ENCODE data around the gene TOM1L2.

Gene TOM1L2

DNA sequence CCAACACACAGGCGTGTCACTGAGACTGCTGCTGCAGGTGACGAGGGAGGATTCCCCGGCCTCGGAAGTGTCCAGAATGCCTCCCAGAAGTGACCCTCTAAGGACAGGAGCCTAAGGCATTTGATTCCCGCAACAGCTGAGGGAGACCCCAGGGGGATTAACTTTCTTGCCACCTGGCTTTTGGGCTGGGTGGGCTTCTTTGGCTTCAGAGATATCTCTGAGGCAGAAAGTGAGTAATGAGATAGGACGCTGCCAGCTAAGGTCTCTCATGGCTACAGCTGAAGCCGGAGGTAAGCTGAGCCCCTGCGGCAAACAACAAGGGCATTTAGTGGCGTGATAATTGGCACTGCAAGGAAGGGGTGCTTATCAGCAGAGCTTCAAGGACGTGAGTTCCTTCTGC, 17.4 kb upstream of the TOM1L2 start:
- Mint-ChIP-seq H3K4me1 (no peaks in the 10 kb centered on the region), H3K9me3 (no peaks in the 10 kb centered on the region), H3K36me3 (ENCODE audit: insufficient read depth) (no peaks in the 10 kb centered on the region), H3K27ac (ENCODE audit: low read depth) (no peak overlapping the region), H3K4me3 (no peak overlapping the region), H3K27me3 (no peaks in the 10 kb centered on the region)
- DNase-seq (ENCODE audit: low spot score in 2 of 2), result no peak
- no peak for ATAC-seq (replicated peaks; ENCODE audit: extremely low read depth, poor library complexity, severe bottlenecking)

- Mint-ChIP-seq H3K27me3 (no peaks in the 10 kb centered on the region), H3K27ac (ENCODE audit: low read depth) (no peak overlapping the region), H3K9me3 (no peaks in the 10 kb centered on the region), H3K36me3 (ENCODE audit: insufficient read depth) (no peaks in the 10 kb centered on the region), H3K4me3 (no peak overlapping the region), H3K4me1 (no peaks in the 10 kb centered on the region)
- ATAC-seq (replicated peaks; ENCODE audit: extremely low read depth, poor library complexity, severe bottlenecking) (no peak), DNase-seq (ENCODE audit: low spot score in 2 of 2) (no peak)
Observed at GRCh38 chr17:17989081-17989480, 16.9 kb upstream of the TOM1L2 start.

DNA sequence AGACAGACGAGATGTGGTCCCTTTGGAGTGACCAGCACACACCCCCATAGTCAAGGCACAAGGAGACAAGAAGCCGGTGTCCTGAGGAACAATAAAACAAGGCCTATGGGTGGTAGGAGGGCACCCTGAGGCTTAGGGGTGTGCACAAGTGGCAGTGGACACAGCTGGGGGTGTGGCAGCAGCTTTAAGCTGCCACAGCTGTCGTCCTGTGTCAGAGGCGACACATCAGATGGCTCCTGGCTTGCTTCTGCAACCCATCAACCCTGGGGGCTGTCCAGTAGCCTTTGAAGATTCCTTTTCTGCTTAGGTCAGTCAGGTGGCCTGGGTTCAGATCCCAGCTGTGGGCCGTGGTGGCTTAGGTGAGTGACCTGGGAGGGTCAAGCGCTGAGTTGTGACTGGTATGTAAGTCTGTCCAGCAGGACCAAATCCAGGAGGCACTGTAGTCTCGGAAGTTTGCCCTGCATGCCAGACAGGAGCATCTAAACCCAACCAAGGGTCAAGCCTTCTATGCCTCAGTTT, 16.3 kb upstream of the TOM1L2 start:
- Mint-ChIP-seq H3K9me3 (no peaks in the 10 kb centered on the region), H3K36me3 (ENCODE audit: insufficient read depth) (no peaks in the 10 kb centered on the region), H3K4me1 (no peaks in the 10 kb centered on the region), H3K27ac (ENCODE audit: low read depth) (no peak overlapping the region), H3K4me3 (no peak overlapping the region), H3K27me3 (no peaks in the 10 kb centered on the region)
- ATAC-seq (replicated peaks; ENCODE audit: extremely low read depth, poor library complexity, severe bottlenecking) (no peak), DNase-seq (ENCODE audit: low spot score in 2 of 2) (no peak)

DNA sequence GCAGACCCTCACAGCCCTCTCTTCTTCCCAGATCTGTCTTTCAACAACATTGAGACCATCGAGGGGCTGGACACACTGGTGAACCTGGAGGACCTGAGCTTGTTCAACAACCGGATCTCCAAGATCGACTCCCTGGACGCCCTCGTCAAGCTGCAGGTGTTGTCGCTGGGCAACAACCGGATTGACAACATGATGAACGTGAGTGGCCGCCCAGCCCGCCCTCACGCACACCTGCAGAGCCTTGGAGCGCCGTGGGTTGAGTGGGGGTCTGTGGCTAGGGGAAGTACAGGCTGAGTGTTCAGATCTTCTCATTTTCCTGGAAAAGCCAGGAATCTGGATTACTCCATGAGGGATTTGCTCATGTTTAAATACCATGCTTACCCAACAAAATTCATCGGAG, 15.7 kb upstream of the TOM1L2 start:
- Mint-ChIP-seq H3K27ac (ENCODE audit: low read depth) (no peak overlapping the region), H3K4me3 (no peak overlapping the region), H3K36me3 (ENCODE audit: insufficient read depth) (no peaks in the 10 kb centered on the region), H3K27me3 (no peaks in the 10 kb centered on the region), H3K4me1 (no peaks in the 10 kb centered on the region), H3K9me3 (no peaks in the 10 kb centered on the region)
- DNase-seq (ENCODE audit: low spot score in 2 of 2) (no peak), ATAC-seq (replicated peaks; ENCODE audit: extremely low read depth, poor library complexity, severe bottlenecking) (no peak)

- DNase-seq (ENCODE audit: low spot score in 2 of 2), result no peak
- ATAC-seq (replicated peaks; ENCODE audit: extremely low read depth, poor library complexity, severe bottlenecking), result no peak
- H3K9me3 Mint-ChIP-seq, result no peaks in the 10 kb centered on the region
- H3K27ac Mint-ChIP-seq (ENCODE audit: low read depth), result no peak overlapping the region
- H3K4me1 Mint-ChIP-seq, result no peaks in the 10 kb centered on the region
- H3K4me3 Mint-ChIP-seq, result no peak overlapping the region
- H3K36me3 Mint-ChIP-seq (ENCODE audit: insufficient read depth), result no peaks in the 10 kb centered on the region
- no peaks in the 10 kb centered on the region for H3K27me3 Mint-ChIP-seq
Observed at GRCh38 chr17:17987187-17987896, 15.1 kb upstream of the TOM1L2 start.

GRCh38 chr17:17985555-17985954, 13.4 kb upstream of the TOM1L2 start:
- H3K9me3 Mint-ChIP-seq, result no peaks in the 10 kb centered on the region
- no peaks in the 10 kb centered on the region for H3K27me3 Mint-ChIP-seq
- no peaks in the 10 kb centered on the region for H3K36me3 Mint-ChIP-seq (ENCODE audit: insufficient read depth)
- DNase-seq (ENCODE audit: low spot score in 2 of 2) (no peak), ATAC-seq (replicated peaks; ENCODE audit: extremely low read depth, poor library complexity, severe bottlenecking) (no peak)
- no peak overlapping the region for H3K4me3 Mint-ChIP-seq
- H3K27ac Mint-ChIP-seq (ENCODE audit: low read depth), result no peak overlapping the region
- no peaks in the 10 kb centered on the region for H3K4me1 Mint-ChIP-seq

DNA sequence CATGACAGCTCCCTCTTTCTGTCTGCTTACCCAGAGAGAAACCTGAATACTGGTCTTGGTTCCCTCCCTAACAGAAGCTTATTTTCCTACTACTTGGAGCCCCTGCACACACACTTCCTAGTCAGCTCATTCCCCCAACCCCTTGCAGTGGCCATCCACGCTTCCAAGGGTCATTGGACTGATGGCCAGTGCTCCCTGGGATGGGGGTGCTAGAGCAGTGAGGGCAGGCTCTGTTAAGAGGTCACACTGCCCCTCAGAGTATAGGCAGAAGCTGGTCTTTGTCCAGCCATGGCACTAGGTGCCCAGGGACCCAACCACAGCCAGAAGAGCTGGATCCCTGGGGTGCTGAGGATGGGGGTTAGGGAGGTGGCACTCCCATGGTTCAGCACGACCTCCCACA, 13.0 kb upstream of the TOM1L2 start:
- no peak for ATAC-seq (replicated peaks; ENCODE audit: extremely low read depth, poor library complexity, severe bottlenecking)
- DNase-seq (ENCODE audit: low spot score in 2 of 2), result no peak
- H3K27ac Mint-ChIP-seq (ENCODE audit: low read depth), result no peak overlapping the region
- no peaks in the 10 kb centered on the region for H3K36me3 Mint-ChIP-seq (ENCODE audit: insufficient read depth)
- H3K4me1 Mint-ChIP-seq, result no peaks in the 10 kb centered on the region
- no peaks in the 10 kb centered on the region for H3K27me3 Mint-ChIP-seq
- no peak overlapping the region for H3K4me3 Mint-ChIP-seq
- no peaks in the 10 kb centered on the region for H3K9me3 Mint-ChIP-seq

DNA sequence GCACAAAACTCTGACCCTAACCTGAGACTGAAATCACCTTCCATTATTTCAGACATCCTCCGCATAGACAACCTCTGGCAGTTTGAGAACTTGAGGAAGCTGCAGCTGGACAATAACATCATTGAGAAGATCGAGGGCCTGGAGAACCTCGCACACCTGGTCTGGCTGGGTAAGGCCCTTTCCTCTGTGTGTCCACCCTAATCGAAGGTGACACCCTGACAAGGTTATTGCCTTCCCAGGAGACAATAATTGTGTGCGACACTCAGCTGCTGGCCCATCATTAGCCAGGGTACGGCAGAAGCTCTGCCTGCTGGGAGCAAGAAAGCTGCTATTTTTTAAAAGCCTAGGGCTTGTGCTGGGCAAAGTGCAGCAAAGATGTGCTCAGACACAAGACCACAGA, 11.6 kb upstream of the TOM1L2 start:
- no peaks in the 10 kb centered on the region for H3K36me3 Mint-ChIP-seq (ENCODE audit: insufficient read depth)

GRCh38 chr17:17983376-17983775, 11.2 kb upstream of the TOM1L2 start:
- no peaks in the 10 kb centered on the region for H3K4me1 Mint-ChIP-seq
- no peaks in the 10 kb centered on the region for H3K9me3 Mint-ChIP-seq
- no peak overlapping the region for H3K27ac Mint-ChIP-seq (ENCODE audit: low read depth)
- no peak for ATAC-seq (replicated peaks; ENCODE audit: extremely low read depth, poor library complexity, severe bottlenecking)
- no peak overlapping the region for H3K4me3 Mint-ChIP-seq
- no peak for DNase-seq (ENCODE audit: low spot score in 2 of 2)
- H3K27me3 Mint-ChIP-seq, result no peaks in the 10 kb centered on the region
- H3K36me3 Mint-ChIP-seq (ENCODE audit: insufficient read depth), result no peaks in the 10 kb centered on the region

More for the DNA sequence above, 11.6 kb upstream of the TOM1L2 start:
- Mint-ChIP-seq H3K27ac (ENCODE audit: low read depth) (no peak overlapping the region), H3K4me3 (no peak overlapping the region), H3K9me3 (no peaks in the 10 kb centered on the region), H3K27me3 (no peaks in the 10 kb centered on the region), H3K4me1 (no peaks in the 10 kb centered on the region)
- no peak for DNase-seq (ENCODE audit: low spot score in 2 of 2)
- no peak for ATAC-seq (replicated peaks; ENCODE audit: extremely low read depth, poor library complexity, severe bottlenecking)

GRCh38 chr17:17982801-17983200, 10.6 kb upstream of the TOM1L2 start:
- Mint-ChIP-seq H3K27ac (ENCODE audit: low read depth) (no peak overlapping the region), H3K9me3 (no peaks in the 10 kb centered on the region), H3K27me3 (no peaks in the 10 kb centered on the region), H3K4me3 (no peak overlapping the region), H3K36me3 (ENCODE audit: insufficient read depth) (no peaks in the 10 kb centered on the region), H3K4me1 (no peaks in the 10 kb centered on the region)
- ATAC-seq (replicated peaks; ENCODE audit: extremely low read depth, poor library complexity, severe bottlenecking) (no peak), DNase-seq (ENCODE audit: low spot score in 2 of 2) (no peak)

DNA sequence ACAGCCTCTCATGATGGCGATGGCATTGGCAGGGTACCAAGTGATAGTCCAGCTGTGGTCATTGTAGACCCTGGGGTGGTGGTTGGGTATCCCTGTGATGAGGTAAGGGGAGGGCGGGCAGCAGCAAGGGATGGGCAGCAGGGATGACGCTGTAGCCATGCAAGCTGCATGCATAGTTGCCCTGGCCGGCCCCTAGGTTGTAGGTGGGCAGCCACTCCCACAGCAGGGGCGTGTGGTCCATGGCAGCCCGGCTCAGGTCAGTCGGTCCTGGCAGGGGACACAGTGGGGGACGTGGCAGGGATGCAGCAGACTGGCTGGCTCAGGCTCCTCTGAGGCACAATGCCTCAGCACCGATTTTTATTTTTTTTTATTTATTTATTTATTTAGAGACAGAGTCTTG, 9.1 kb upstream of the TOM1L2 start:
- H3K36me3 Mint-ChIP-seq (ENCODE audit: insufficient read depth), result no peaks in the 10 kb centered on the region
- H3K9me3 Mint-ChIP-seq, result no peaks in the 10 kb centered on the region
- H3K27ac Mint-ChIP-seq (ENCODE audit: low read depth), result no peak overlapping the region
- no peak for DNase-seq (ENCODE audit: low spot score in 2 of 2)
- no peaks in the 10 kb centered on the region for H3K27me3 Mint-ChIP-seq
- no peak for ATAC-seq (replicated peaks; ENCODE audit: extremely low read depth, poor library complexity, severe bottlenecking)
- no peaks in the 10 kb centered on the region for H3K4me1 Mint-ChIP-seq
- H3K4me3 Mint-ChIP-seq, result no peak overlapping the region

DNA sequence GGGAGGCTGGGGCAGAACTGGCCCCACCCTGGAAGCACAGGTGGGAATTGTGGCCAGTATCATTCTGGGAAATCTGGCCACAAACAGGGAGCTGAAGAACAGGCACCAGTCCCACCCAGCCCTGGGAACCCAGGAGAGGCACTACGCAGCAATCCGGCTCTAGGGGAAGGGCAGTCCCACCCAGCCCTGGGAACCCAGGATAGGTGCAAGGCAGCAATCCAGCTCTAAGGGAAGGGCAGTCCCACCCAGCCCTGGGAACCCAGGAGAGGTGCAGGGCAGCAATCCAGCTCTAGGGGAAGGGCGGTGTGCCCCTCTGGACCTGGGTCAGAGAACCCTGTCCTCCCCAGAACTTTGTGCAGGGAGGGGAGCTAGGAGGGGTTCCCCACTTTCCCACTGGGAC, 7.6 kb upstream of the TOM1L2 start:
- no peak overlapping the region for H3K27ac Mint-ChIP-seq (ENCODE audit: low read depth)
- H3K36me3 Mint-ChIP-seq (ENCODE audit: insufficient read depth), result no peaks in the 10 kb centered on the region
- H3K4me3 Mint-ChIP-seq, result no peak overlapping the region
- ATAC-seq (replicated peaks; ENCODE audit: extremely low read depth, poor library complexity, severe bottlenecking) (no peak), DNase-seq (ENCODE audit: low spot score in 2 of 2) (no peak)
- H3K27me3 Mint-ChIP-seq, result no peaks in the 10 kb centered on the region
- no peaks in the 10 kb centered on the region for H3K9me3 Mint-ChIP-seq
- peaks cover 7% of the 10 kb centered on the region for H3K4me1 Mint-ChIP-seq

DNA sequence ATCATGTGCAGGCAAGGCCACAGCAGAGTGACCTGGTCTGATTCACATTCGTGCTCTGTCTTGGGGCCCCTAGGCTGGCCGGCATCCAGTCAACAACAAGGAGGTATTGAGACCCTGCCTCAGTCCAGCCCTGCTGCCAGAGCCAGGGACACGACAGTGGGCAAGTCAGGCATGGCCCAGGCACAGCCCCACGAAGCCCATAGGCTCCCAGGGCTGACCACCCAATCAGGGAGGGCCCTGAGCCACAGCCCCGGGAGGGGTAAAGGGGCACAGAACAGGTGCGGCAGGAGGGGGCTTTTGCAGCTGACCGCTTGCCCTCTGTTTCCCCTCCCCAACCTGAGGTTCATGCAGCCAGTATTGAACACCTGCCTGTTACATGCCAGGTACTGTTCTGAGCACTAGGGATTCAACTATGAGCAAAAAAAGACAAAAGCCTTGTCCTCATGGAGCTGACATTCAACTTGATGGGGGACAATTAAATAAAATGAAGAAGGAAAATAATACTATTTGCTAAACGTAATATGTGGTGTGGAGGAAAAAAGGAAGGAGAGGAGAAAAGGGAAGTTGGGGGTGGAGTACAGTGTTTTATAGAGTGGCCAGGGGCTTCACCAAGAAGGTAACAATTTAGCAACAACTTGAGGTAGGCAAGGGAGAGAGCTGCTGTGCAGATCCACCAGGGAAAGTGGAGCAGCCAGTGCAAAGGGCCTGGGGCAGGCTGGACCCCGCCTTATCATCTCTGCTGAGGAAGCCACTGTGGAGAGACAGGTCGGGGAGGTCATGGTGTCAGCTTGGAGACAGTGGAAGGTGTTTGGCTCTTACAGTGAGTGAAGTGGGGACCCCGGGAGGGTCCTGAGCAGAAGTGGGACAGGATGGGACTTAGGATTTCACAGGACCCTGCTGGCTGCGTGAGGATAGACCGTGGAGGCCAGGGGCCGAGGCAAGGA, 6.6 kb upstream of the TOM1L2 start:
- no peaks in the 10 kb centered on the region for H3K9me3 Mint-ChIP-seq
- no peak overlapping the region for H3K27ac Mint-ChIP-seq (ENCODE audit: low read depth)
- peaks cover 7% of the 10 kb centered on the region for H3K4me1 Mint-ChIP-seq
- ATAC-seq (replicated peaks; ENCODE audit: extremely low read depth, poor library complexity, severe bottlenecking) (no peak), DNase-seq (ENCODE audit: low spot score in 2 of 2) (no peak)
- no peaks in the 10 kb centered on the region for H3K36me3 Mint-ChIP-seq (ENCODE audit: insufficient read depth)
- H3K4me3 Mint-ChIP-seq, result no peak overlapping the region
- no peaks in the 10 kb centered on the region for H3K27me3 Mint-ChIP-seq

Measured in central memory CD8-positive, alpha-beta T cell (primary cell).